HG03558 (cell line): ENCODE results near the gene TOMM20L.

Experiments used
- ATAC-seq: cut with Tn5 transposase; IDR thresholded peaks from one replicate; pipeline ENCODE4 v1.9.1; 2021; ENCODE audit warnings: moderate number of reproducible peaks; ENCODE audit not compliant: unreplicated experiment; ENCODE audit errors: extremely low read depth

The TOMM20L gene

GRCh38 chr14:58426670-58427280, 31.0 kb downstream of the TOMM20L start:
- no peak for ATAC-seq

DNA sequence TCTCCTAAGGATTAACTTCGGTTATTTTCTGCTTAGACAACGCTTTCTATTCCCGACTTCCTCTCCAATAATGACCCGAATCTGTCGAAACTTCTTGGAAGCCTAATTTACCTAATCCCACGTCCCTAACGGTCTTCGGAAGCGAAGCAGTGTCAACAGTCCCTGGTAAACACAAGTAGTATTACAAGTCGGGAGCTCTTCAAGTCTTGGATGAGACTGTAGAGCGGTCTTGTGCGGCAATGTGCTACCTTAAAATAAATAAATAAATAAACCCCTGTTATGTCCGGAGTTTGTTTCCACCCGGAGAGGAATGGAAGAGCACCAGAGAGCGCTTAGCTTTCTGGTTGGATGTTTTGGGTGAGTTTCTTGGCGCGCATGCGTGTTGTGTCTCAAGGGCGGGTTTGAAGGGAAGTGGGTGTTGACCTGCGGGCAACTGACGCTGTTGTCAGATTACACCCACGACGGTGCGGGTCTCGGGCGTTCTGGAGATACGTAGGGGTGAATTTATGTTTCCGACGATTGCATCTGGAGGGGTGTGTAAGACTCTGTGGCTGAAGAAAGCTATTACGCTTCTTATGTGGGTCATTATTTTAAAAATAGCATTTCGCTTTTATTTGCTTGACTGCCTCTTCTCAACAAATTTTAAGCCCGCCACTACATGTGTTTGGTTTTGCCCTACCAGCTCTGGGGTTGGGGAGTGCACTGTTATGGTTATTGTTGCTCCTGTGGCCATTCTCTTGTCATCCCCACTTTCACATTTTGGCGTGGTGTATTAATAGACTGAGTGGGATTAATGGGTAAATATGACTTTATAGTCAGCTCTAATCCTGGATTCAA, 31.8 kb downstream of the TOMM20L start, which contains the start of the genes KIAA0586 and TIMM9:
Gene KIAA0586 (plus strand): TSS at position 439 of the 837 bp plus-strand sequence. CDS start 546 bp downstream, outside the sequence.
Gene TIMM9 (minus strand): TSS at position 251 of the 837 bp plus-strand sequence. CDS start 15,586 bp downstream, outside the sequence.
- peak; percentile 77 for ATAC-seq

DNA sequence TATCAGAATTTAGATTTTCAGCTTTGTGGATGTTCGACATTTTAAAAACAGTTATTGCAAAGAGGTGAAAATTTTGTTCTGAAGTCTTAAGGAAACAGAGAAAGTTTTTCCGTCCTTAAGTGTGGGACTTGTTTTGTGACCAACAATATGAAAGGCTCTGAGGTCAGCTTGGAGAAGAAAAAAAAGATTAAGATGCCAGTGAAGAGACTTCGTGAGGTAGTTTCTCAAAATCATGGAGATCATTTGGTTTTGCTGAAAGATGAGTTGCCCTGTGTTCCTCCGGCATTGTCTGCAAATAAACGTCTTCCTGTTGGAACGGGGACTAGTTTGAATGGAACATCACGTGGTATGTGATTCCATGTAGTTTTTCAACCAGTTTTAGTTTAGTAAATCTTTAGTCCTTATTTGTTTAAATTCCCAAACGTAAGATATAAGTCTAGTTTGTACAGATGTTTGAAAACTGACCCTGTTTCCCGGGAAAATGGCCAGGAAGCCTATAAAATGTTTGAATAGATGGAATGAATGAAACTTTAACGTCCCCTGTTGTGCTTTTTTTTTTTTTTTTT, 32.5 kb downstream of the TOMM20L start:
- no peak for ATAC-seq

DNA sequence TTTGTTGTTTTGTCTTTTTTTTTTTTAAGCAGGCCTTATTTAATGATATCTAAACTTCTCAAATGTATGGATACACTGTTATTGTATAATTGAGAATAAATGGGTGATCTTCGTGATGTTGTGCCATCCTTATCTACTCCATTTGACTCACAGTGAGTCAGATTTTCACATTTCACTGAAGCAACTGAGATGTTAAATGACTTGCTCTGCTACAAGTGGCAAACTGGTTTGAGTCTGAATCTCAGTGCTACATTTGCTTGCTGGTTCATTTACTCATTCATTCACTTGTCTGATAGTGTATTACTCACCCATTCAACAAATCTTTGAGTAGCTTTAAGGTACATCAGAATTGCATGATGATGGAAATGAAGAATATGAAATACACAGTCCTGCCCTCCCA, 34.4 kb downstream of the TOMM20L start:
- ATAC-seq, result no peak

GRCh38 chr14:58439476-58439875, 43.7 kb downstream of the TOMM20L start:
- ATAC-seq, result no peak

DNA sequence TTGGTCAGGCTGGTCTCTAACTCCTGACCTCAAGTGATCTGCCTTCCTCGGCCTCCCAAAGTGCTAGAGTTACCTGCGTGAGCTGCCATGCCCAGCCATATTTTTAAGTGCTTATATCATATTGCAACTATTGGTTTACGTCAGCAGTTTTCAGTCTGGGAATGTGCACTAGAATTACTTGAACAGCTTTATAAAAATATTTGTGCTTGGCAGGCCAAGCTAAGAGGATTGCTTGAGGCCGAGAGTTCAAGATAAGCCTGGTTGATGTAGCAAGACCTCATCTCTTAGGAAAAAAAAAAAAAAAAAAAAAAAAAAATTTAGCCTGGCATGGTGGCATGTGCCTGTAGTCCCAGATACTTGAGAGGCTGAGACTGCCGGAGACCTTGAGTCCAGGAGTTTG, 48.9 kb downstream of the TOMM20L start:
- no peak for ATAC-seq

DNA sequence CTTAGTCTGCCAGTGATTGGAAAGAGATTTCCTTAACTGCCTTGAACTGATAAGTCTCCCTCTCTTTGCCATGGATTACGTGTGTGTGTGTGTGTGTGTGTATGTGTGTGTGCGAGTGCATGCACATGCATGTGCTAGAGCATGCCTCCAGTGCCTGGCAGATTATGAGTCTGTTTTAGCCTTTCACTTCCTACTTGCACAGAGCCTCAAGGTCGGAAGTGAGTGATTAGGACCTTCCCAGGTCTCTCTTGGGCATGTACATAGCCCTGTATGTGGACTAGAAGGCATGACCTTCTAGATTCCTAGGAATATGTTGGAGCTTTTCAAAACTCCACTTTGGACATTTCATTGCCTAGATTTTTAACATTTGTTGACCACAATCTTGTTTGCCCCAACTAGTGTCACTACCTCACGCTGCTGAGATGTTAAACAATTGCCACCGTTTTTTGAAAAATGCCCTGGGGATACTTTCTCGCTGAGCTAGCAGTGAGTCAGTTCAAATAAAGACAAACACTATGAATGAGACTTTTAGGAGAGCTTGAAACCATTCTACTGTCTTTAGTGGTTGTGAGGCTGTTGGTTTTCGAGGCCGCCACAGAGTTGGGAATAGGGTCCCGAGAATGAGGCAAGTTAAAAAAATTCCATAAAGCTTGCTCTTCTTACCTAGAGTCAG, 60.0 kb downstream of the TOMM20L start:
- no peak for ATAC-seq
